ENCODE results near the gene DGKI. TPM values are rescaled to one million over a fixed set of nuclear protein-coding genes. Genes with fewer than 3 reads are reported as not detected.
A peak's percentile ranks its signal among the peaks of the same experiment; 100 is the strongest.

DGKI gene
- total and polyA plus RNA-seq, 2 experiments from 2014 or later = 0.16 to 1.0 TPM

- peaks cover 29% of the 10 kb centered on the region for H3K4me1 Mint-ChIP-seq
- 0 out of 3 replicates have a peak, but pooled peaks cover 3% of the 10 kb centered on the region for H3K36me3 Mint-ChIP-seq (ENCODE audit: low read depth)
- no peak overlapping the region for H3K27ac Mint-ChIP-seq
- Histone ChIP-seq H2AFZ (no peak overlapping the region; the same call in 1 of the 2 replicates), H4K20me1 (replicated peaks; ENCODE audit: insufficient read depth) (no peaks in the 10 kb centered on the region), H3K36me3 (ENCODE audit: insufficient read depth) (no peaks in the 10 kb centered on the region), H3K4me3 (no peak overlapping the region), H3K4me2 (no peak overlapping the region), H3F3A (replicated peaks; ENCODE audit: low read depth) (no peaks in the 10 kb centered on the region), H3K27ac (ENCODE audit: low read depth) (no peak overlapping the region), H3K79me2 (replicated peaks; ENCODE audit: insufficient read depth) (no peaks in the 10 kb centered on the region), H3K9me2 (ENCODE audit: insufficient read depth) (0 out of 2 replicates have a peak, but pooled peaks cover 2% of the 10 kb centered on the region), H3K27me3 (ENCODE audit: insufficient read depth) (no peaks in the 10 kb centered on the region), H3K4me1 (ENCODE audit: insufficient read depth) (peaks cover 25% of the 10 kb centered on the region)
- H3K4me3 Mint-ChIP-seq = no peak overlapping the region
- TF ChIP-seq POLR2AphosphoS5 (IDR thresholded peaks at IDR 0.05; ENCODE audit: low read depth) = no peak
- no peak for TF ChIP-seq REST (IDR thresholded peaks at IDR 0.05; ENCODE audit: unreplicated experiment)
- no peak for TF ChIP-seq ZNF114 (CRISPR knock-in tag; IDR thresholded peaks at IDR 0.05)
- no peak for TF ChIP-seq EZH2 (IDR thresholded peaks at IDR 0.05; ENCODE audit: low read depth, unreplicated experiment)
- no peak for TF ChIP-seq CREB1 (CRISPR knock-in tag; IDR thresholded peaks at IDR 0.05; ENCODE audit: low read depth)
- no peak for TF ChIP-seq ETS1 (IDR thresholded peaks at IDR 0.05)
- no peak for TF ChIP-seq NANOG (IDR thresholded peaks at IDR 0.05; ENCODE audit: borderline replicate concordance)
- no peak for TF ChIP-seq STAT1 (IDR thresholded peaks at IDR 0.05; ENCODE audit: unreplicated experiment)
- DNase-seq (ENCODE audit: low spot score) (no peak), ATAC-seq (no peak)
- H3K27me3 Mint-ChIP-seq (ENCODE audit: insufficient read depth, low read depth, poor library complexity) = peaks cover 5% of the 10 kb centered on the region
- peaks cover 4% of the 10 kb centered on the region; the same call in 1 of the 3 replicates for H3K9me3 Mint-ChIP-seq
Measured at GRCh38 chr7:137755427-137755826, 91.3 kb downstream of the DGKI start.

- Histone ChIP-seq H3K79me2 (replicated peaks; ENCODE audit: insufficient read depth) (no peaks in the 10 kb centered on the region), H3K9me2 (ENCODE audit: insufficient read depth) (no peaks in the 10 kb centered on the region), H3K4me3 (no peak overlapping the region), H3F3A (replicated peaks; ENCODE audit: low read depth) (no peaks in the 10 kb centered on the region), H3K4me1 (ENCODE audit: insufficient read depth) (peaks cover 29% of the 10 kb centered on the region), H4K20me1 (replicated peaks; ENCODE audit: insufficient read depth) (no peaks in the 10 kb centered on the region), H3K36me3 (ENCODE audit: insufficient read depth) (no peaks in the 10 kb centered on the region), H3K27ac (ENCODE audit: low read depth) (no peak overlapping the region), H3K4me2 (peak overlapping the region; percentile 34; the same call in 1 of the 2 replicates), H2AFZ (peak overlapping the region; percentile 81; the same call in 1 of the 2 replicates), H3K27me3 (ENCODE audit: insufficient read depth) (no peaks in the 10 kb centered on the region)
- H3K36me3 Mint-ChIP-seq (ENCODE audit: low read depth) = 0 out of 3 replicates have a peak, but pooled peaks cover 3% of the 10 kb centered on the region
- H3K27ac Mint-ChIP-seq = no peak overlapping the region
- ATAC-seq (peak; percentile 66), DNase-seq (ENCODE audit: low spot score) (peak; percentile 22)
- H3K4me3 Mint-ChIP-seq = peak overlapping the region; percentile 45; the same call in 2 of the 3 replicates
- peaks cover 4% of the 10 kb centered on the region; the same call in 1 of the 3 replicates for H3K9me3 Mint-ChIP-seq
- H3K27me3 Mint-ChIP-seq (ENCODE audit: insufficient read depth, low read depth, poor library complexity) = peaks cover 9% of the 10 kb centered on the region
- H3K4me1 Mint-ChIP-seq = peaks cover 25% of the 10 kb centered on the region
- TF ChIP-seq CREB1 (CRISPR knock-in tag; IDR thresholded peaks at IDR 0.05; ENCODE audit: low read depth) (no peak), ZNF114 (CRISPR knock-in tag; IDR thresholded peaks at IDR 0.05) (no peak), EZH2 (IDR thresholded peaks at IDR 0.05; ENCODE audit: low read depth, unreplicated experiment) (no peak), NANOG (IDR thresholded peaks at IDR 0.05; ENCODE audit: borderline replicate concordance) (no peak), EZH2phosphoT487 (IDR thresholded peaks at IDR 0.05; ENCODE audit: unreplicated experiment) (no peak), REST (IDR thresholded peaks at IDR 0.05; ENCODE audit: unreplicated experiment) (no peak), POLR2AphosphoS5 (IDR thresholded peaks at IDR 0.05; ENCODE audit: low read depth) (no peak), ETS1 (IDR thresholded peaks at IDR 0.05) (no peak)
Measured at GRCh38 chr7:137753948-137754851, 92.6 kb downstream of the DGKI start.

All from GM23338 (cell line).